DMS 273 (cell line): Measurements from ENCODE around the gene CCNL2.
A peak's percentile ranks its signal among the peaks of the same experiment; 100 is the strongest.
"Not testable (repeated sequence)": the region's sequence is repeated elsewhere in the genome, so short reads cannot be mapped to it uniquely, and the experiment has no call there.

Experiments used
- DNase-seq: peaks from one replicate; lab custom pipeline; 2025; ENCODE audit not compliant: unreplicated experiment; lab: John Stamatoyannopoulos, UW

The CCNL2 gene

DNA sequence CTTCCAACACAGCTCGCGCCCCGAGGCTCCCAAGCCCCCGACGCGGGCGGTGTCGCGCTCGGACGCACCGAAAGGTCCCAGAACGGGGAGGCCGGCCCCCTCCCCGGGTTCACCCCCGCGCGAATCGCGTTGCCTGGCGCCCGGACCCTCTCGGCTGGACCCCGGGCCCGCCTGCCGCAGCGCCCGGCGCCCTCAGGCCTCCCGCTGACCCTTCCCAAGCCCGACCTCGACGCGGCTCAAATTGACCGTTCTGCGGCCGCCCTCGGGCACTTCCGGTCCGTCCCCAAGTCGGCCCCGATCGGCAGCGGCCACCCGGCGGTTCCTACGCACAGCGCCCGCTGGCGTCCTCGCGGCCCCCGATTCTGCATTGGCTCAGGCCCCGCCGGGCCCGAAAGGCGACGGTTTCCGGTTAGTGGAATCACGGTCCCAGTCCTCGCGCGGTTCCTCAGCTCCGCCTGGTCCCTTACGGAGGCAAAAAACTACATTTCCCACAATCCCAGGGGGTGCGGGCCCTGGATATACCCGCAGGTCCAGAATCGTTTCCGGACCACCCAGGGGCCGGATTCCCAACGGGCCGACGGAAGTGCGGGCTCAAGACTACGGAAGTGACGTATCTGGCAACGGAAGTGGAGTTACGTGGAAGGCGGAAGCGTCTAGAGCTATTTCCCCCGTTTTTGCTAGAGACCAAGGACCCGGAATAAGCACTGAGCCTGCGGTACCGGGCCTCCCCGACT, 24.0 kb downstream of the CCNL2 start, which contains the start of gene AURKAIP1:
TSS of gene AURKAIP1 (minus strand) at position 279 of the 734 bp plus-strand sequence. CDS start 451 bp downstream, outside the sequence.
- DNase-seq: peak; percentile 100

DNA sequence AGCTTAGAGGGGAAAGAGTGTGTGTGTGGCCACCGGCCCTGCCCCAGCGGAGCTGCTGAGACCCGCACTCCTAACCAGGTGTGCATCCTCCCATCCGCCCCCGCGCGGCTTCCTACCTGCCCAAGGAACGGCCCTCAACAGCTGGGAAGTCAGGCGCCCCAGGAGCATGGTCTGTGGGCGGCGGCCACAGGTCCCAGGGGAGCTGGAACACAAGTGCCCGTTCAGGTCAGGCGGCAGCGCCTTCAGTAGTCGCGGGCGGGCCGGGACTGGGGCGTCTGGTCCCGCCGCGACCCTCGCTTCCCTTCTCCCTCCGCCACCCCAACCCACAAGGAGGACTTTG, 24.6 kb downstream of the CCNL2 start:
- DNase-seq: no peak

DNA sequence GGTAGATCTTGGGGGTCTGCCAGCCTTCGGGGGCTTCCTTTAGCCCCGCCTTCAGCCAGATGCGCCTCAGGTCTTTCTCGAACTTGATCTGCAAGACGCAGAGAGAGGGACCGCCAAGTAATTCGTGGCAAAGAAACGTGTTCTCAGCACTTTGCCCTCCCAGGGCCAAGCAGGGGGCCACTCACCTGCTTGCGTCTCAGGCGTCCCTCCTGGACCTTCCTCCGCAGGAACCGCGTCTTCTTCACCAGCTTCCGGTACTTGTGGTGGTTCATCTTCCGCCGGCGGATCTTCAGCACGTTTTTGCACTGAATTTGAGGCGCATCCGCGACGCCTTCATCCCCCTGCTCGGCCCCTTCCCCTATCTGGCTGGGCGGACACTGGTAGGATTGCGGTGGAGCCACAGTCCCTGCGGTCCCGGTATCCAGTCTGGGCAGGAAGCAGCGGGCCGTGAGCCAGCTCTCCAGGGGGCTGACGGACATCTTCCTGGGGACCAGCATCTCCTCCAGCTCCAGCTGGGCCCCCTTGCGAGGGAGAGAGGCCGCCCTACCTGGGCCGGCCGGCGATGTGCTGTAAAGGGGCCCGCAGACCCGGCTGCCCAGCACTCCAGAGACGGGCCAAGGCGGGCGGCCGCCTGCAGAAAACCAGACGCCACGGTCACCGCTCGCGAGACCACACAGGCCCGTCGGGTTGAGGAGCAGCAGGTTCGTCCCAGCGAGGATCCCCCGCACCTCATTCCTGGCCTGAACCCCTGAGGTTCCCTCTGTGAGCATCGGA, 25.1 kb downstream of the CCNL2 start:
- DNase-seq: no peak

DNA sequence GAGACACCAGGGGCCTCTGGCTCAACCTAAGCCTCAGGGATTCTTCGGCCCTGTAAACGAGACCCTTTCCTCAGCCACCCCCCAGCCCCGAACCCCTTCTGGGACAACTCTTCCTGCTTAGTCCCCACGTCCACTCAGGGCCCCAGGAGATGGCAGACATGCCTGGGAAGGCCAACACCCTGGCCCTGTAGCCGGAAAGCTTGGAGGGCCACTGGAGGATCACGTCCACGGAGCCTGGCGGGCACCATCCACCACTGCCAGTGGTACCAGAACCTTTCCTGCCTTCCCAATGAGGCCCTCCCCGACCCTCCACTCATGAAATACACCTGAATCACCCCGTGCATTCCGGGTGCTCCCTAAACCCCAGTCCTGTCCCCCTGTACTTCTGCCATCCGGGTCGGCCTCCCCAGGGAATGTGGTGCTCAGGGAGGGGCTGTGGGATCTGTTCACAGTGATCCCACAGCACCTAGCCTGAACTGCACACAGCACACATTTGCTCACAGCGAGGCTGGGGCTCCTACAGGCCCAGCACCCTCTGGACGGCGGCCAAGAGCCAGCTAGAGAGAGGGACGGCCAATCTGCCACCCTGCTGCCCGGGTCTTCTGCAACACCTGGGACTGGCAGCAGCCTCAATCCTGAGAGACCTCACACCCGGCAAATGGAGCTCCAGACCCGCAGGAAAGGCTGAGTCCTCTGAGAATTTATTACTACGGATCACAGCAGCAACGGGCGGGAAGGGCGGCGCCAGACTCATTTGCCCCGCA, 25.9 kb downstream of the CCNL2 start:
- DNase-seq: no peak

DNA sequence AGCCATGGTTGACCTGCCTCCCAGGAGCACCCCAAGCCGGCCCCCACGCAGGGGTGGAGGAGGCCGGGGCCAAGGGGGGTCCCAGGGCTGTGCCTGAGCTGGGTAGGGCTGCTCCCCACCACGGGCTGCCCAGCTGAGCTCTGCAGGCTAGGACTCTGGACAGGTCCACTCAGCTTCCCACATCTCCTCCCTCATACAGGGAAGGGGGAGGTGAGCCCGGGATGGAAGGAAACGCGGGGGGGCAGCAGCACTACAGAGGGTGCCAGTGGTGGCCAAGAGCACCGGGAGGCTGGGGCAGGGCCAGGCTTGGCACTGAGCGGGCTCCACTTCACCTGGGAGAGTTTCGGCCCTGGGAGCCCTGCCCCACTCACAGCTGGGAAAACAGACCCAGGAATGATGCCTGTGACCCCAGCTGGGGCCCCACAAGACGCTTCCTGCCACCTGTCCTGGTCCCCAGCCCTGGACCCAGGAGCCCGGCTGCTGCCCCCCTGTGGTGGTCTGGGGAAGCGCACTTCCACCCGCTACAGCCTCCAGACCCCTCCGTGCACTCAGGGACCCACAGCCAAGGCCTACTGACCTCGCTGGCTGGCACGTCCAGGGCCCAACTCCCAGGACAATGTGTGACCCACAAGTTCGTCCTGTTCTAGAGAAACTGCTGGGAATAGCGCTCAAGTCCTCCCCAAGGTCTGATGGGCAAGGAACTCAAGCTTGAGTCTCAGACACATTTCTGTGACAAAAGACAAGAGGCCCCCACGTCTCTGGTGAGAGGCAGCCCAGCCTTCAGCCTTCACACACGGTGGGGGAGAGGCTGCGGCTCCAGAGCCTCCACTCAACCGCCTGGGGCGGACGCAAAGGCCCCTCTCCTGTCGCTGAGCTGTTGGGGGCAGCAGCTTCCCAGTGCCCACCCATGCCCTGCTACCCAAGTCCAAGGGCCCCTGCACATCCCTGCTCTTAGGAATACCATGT, 27.1 kb downstream of the CCNL2 start:
- DNase-seq: peak; percentile 79

DNA sequence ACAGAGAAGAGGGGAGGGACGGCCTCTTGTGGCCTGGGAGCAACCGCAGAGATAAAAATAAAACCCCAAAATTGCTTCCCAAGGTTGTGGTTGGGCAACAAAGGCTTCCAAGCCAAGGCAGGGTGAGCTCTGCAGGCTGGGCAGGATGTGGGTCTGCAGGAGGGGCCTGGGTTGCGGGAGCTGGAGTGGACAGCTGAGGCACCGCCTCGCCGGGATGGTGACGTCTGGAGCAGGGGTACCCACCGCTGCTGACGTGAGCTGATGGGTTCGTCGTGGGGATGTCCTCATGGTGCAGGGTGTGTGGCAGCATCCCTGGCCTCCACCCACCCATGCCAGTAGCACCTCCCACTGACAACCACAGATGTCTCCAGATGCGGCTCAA, 27.8 kb downstream of the CCNL2 start:
- DNase-seq: no peak

DNA sequence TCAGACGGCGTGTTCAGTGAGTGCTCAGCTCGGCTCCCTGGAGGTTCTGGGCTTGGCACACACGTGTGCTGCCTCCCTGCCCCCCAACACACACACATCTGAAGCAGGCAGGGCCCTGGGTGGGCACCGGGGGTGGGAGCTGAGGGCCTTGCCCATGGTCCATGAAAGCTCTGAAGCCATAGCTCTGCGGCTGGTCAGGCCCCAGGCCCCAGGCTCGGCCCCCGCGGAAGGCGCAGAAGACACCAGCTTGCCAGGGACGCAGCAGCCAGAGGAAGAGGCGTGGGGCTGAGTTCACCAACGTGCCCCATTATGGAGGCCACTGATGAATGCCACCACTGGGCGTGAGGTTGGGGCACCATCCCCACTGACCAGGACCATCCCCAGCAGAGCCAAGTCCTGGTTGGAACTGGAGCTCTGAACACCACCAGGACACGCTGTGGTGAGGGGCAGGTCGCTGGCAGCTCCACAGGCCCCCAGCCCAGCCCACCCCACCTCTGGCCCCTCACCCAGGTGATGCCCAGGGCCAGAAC, 28.3 kb downstream of the CCNL2 start:
- DNase-seq: no peak

DNA sequence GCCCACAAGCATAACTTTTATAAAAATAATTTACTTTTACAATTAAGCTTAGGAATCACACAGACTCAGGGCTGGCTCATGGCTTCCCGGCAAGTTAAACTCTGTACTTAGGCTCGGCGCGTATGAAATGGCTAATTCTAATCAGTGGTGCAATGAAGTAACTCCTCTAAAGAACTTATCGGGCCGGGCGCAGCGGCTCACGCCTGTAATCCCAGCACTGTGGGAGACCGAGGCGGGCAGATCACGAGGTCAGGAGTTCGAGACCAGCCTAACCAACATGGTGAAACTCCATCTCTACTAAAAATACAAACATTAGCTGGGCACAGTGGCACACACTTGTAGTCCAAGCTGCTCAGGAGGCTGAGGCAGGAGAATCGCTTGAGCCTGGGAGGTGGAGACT, 29.0 kb downstream of the CCNL2 start:
- not testable (repeated sequence) for DNase-seq

DNA sequence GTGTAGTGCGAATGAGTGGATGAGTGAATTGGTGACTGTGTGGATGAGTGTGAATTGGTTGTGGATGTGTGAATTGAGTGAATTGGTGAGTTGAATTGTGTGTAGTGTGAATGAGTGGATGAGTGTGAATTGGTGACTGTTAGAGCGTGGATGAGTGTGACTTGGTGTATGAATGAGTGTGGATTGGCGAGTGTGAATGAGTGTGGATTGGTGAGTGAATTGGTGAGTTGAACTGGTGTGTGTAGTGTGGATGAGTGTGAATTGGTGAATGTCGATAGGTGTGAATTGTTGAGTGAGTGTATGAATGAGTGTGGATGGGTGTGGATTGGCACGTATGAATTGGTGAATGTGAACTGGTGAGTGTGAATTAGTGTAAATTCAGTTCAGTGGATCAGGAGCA, 31.8 kb downstream of the CCNL2 start:
- no peak for DNase-seq

DNA sequence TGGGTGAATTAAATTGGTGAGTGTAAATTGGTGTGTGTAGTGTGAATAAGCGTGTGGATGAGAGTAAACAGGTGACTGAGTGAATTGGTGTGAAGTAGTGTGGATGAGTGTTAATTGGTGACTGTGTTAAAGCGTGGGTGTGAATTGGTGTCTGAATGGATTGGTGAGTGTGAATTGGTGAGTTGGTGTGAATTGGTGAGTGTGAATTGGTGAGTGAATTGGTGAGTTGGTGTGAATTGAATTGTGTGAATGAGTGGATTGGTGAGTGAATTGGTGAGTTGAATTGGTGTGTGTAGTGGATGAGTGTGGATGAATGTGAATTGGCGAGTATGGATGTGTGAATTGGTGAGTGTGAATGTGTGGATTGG, 32.5 kb downstream of the CCNL2 start:
- DNase-seq: no peak

DNA sequence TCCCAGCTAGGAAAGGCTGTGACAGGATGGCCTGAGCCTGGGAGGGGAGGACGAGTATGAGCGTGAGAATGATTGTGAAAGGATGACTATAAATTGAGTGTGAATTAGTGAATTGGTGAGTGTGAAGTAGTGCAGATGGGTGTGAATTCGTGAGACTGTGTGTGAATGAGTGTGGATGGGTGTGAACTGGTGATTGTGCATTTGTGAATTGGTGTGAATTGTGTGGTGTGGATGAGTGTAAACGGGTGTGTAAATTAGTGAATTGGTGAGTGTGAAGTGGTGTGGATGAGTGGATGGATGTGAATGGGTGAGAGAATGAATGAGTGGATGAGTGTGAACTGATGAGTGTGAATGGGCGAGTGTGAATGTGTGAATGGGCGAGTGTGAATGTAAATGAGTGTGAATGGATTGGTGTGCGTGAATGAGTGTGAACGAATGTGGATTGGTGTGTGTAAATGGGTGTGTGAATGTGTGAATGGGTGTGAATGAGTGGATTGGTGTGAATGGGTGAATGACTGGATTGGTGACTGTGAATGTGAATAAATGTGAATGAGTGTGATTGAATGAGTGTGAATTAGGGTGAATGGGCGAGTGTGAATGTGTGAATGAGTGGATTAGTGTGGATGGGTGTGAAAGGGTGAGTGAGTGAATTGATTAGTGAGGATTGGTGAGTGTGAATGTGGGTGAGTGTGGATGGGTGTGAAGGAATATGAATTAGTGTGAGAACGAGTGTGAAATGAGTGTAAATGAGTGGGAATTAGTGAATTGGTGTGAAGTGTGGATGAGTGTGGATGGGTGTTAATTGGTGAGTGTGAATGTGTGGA, 33.0 kb downstream of the CCNL2 start:
- no peak for DNase-seq

DNA sequence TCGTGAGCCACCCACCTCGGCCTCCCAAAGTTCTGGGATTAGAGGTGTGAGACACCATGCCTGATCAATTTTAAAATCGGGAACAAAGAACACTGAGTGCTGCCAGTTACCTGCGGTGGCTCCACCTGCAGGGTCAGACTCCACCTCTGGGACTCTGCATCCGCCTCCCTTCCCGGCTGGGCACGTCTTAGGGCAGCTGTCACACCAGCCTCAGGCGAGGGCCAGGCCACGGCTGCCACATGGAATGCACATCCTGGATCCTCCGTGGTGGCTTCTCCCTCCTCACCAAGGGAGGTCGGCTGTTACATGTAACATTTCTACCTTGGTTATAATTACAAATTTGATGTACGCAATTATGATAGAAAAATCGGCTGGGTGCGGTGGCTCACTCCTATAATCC, 34.9 kb downstream of the CCNL2 start:
- DNase-seq: no peak

DNA sequence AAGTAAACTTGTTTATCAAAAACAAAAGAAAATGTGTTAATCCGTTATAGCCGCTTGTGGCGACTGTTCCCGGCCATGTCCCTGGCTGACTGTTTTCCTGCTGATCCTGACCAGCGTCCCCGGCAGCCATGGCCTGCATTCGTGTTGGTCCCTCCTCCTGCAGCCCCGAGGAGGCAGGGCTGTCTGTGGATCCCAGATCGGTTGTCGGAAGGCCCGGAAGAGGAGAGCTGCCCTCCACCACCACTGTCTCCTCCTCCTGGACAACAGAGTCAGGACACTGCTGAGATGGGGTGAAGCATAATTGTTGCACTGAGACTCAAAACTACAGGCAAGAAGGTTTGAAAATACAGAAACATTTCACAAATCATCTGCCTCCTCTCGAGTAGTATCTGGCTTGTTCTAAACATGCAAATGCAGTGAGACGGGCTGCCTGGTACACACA, 37.1 kb downstream of the CCNL2 start:
- DNase-seq: no peak

DNA sequence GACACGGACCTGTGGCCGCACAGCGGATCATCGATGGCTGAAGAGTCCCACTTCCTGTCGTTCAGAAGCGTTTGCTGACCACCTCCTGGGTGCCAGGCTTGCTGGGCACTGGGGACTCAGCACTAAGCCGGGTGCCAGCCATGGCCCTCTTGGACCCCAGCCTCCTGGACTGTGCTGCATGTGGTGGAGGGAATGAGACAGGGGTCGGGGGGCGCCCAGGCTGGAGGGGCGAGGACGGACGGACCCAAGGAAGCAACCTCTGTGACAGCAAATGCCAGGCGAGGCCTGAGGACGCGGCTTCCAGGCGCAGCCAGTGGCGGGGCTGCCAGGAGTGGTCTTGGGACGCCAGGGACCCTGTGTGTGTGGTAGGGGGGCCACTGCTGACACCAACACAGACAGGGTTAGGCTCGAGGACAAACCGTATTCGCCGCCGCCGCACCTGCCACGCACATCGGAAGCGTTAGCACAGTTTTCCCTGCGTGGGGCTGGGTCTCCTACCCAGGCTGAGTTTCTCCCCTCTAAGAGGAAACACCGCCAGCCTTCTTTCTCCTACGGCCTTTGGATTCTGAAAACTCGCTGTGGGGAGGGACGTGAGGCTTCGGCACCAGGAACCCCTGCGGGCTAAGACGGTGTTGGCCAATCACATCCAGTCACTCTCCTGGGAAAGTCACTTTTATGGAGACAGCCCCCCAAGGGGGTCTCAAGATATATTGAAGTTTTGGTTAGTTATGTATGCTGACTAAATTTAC, 37.7 kb downstream of the CCNL2 start:
- DNase-seq: no peak

DNA sequence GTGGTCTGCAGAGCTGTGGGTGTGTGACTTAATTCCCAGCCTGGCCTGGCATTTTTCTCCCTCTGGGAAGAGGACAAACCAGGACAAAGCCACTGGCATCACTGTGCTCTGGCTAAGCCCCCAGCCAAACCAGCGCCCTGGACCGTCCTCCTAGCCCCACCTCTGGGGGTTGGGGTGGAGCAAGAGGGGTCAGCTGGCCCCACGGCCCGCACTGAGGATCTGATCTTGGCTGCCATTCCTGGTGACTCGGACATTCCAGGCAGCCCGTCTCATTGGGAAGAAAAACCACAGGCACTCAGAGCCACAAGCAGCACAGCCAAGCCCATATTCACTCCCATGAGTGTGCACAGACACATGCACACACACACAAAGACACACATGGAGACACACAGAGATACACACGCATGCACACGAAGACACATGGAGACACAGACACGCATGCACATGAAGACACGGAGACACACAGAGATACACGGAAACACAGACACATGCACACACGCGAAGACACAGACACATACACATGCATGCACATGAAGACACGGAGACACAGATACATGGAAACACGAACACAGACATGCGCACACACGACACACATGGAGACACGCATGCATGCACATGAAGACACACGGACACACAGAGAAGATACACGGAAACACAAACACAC, 38.5 kb downstream of the CCNL2 start:
- no peak for DNase-seq

DNA sequence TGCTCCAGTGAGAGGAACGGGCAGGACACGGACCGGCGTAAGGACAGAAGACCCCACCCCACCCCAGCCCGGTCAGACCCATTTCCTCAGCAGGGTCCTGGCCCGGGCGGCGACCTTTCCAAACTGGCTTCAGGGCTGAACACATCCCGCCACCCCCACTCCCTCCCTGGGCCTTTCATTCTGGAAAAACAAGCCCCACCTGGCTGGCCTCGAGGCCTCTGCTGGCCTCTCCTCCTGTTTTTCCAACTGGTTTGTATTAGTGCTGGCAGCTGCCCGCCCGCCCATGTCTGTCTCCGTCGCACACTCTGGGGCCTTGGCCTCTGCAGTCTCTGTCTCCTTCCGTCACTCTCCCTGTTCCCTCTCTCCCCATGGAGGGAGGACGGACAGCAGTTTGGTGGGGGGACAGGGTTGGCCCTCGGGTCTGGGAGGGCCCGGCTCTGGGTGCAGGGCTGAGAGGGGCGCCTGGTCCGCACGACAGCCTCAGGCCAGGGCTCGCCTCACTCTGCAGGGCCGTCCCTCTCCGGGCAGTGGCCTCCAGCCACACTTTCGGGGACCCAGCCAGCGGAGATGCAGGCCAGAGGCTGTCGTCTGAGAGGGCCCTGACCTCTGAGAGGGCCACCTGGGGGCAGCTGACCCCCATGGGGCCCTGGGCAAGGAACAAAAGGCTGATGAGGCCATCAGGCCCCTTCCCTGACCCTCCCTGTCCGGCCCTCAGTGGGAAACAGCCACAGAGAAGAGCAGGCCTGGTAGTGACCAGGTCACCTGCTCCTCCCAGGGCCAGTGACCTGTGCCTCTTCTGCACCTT, 39.3 kb downstream of the CCNL2 start:
- no peak for DNase-seq

DNA sequence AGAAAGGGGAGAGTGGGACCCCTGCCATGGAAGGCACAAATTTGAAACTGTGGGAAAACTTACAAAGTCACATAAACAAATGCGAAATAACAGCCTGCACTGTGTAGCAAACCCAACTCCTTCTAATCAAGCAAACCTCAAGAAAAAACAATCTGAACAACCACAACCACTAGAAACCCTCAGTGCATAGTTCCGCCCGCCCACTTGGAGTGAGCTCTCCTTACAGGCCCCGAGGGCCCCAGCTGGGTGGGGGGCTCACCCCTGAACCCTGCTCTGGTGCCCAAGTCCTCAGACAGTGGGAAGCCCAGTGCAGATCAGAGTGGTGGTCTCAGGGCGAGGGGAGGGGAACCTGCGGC, 39.8 kb downstream of the CCNL2 start:
- no peak for DNase-seq
